Sigmoid colon (tissue), 4 donors: ENCODE data around the gene CANT1.
A peak's percentile ranks its signal among the peaks of the same experiment; 100 is the strongest.

Source experiments
- EP300 ChIP-seq, 4 donors: sonication (generic); formaldehyde crosslinking; IDR thresholded peaks; one replicate each; pipeline ENCODE4 v1.6.1; 2017; ENCODE audit warnings: antibody characterized with exemption in 4 of 4
- POLR2A ChIP-seq, 2 donors: fragments of 450-650 bp; IDR thresholded peaks; one replicate each; pipeline ENCODE4 v1.6.1; 2016; ENCODE audit warnings: antibody characterized with exemption in 2 of 2, mild to moderate bottlenecking in 2 of 2, moderate library complexity in 2 of 2
- POLR2AphosphoS5 ChIP-seq, 4 donors: sonication (generic); formaldehyde crosslinking; IDR thresholded peaks; one replicate each; pipeline ENCODE4 v1.6.1; 2017; ENCODE audit warnings: antibody characterized with exemption in 4 of 4
- TF ChIP-seq, protein P1 (sequence below), 4 experiments: fragments of 450-650 bp in 3 of 4; fragments of 200-600 bp in 1 of 4; IDR thresholded peaks; one replicate each; pipeline ENCODE4 v1.5.1; 2016 to 2019; ENCODE audit warnings: antibody characterized with exemption in 4 of 4, mild to moderate bottlenecking in 3 of 4, moderate library complexity in 2 of 4

DNA sequence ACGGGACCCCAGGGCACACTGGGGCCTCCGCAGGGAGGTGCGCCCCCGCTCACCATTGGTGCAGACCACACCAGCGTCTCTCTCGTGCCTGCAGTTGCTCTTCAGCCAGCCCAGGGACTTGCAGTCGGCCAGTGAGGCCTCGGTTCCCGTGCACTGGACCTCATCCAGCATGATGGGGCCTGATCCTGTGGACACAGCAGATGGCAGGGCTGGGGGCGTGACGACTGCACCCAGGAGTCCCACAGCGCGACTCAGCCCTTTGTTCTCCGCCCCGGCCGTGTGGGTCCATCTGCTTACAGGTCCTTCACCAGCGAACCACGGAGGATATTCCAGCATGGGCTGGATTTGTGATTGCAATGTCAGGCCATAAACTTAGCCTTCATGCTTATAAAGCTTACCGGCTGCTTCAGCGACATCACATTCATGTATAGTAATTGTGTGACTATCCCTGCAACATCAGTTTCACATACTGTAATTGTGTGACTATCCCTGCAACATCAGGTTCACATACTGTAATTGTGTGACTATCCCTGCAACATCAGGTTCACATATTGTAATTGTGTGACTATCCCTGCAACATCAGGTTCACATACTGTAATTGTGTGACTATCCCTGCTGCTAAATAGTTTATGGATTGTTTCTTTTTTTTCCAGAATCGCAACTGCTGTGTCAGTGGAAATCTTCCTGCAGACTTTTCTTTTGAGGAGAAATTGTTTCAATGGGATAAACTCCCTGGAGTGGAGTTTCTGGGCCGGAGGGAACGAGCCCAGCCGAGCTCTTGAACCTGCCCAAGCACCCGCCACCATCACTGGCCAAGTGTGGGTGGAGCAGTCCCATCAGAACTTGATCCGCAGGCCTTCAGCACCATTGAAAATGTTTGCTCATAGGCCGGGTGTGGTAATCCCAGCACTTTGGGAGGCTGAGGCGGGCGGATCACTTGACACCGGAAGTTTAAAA, 34.7 kb downstream of the CANT1 start:
- TF ChIP-seq, protein P1, sequence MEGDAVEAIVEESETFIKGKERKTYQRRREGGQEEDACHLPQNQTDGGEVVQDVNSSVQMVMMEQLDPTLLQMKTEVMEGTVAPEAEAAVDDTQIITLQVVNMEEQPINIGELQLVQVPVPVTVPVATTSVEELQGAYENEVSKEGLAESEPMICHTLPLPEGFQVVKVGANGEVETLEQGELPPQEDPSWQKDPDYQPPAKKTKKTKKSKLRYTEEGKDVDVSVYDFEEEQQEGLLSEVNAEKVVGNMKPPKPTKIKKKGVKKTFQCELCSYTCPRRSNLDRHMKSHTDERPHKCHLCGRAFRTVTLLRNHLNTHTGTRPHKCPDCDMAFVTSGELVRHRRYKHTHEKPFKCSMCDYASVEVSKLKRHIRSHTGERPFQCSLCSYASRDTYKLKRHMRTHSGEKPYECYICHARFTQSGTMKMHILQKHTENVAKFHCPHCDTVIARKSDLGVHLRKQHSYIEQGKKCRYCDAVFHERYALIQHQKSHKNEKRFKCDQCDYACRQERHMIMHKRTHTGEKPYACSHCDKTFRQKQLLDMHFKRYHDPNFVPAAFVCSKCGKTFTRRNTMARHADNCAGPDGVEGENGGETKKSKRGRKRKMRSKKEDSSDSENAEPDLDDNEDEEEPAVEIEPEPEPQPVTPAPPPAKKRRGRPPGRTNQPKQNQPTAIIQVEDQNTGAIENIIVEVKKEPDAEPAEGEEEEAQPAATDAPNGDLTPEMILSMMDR (IDR thresholded peaks at IDR 0.05) = no peak
- TF ChIP-seq POLR2A (IDR thresholded peaks at IDR 0.05) (no peak), POLR2AphosphoS5 (IDR thresholded peaks at IDR 0.05) (peak in 1 of 4 donors; percentile 23), EP300 (IDR thresholded peaks at IDR 0.05) (no peak)
